MV-4-11 (cell line): ENCODE measurements around the gene CGAS.
"Not testable (repeated sequence)": the region's sequence is repeated elsewhere in the genome, so short reads cannot be mapped to it uniquely, and the experiment has no call there.

Source experiments
- DNase-seq: peaks from one replicate; lab custom pipeline; 2025; lab: John Stamatoyannopoulos, UW

CGAS gene

GRCh38 chr6:73394577-73395354 lies 57.3 kb downstream of the CGAS start, which contains the start of gene DDX43:
Gene DDX43 (plus strand): TSS chr6:73394828. CDS start chr6:73394906, 78 bp downstream.
- DNase-seq, result peak; percentile 31

GRCh38 chr6:73393278-73393677 lies 58.8 kb downstream of the CGAS start:
- DNase-seq, result no peak

GRCh38 chr6:73392188-73392587 lies 59.9 kb downstream of the CGAS start:
- DNase-seq, result not testable (repeated sequence)

- DNase-seq, result no peak
Observed at GRCh38 chr6:73391675-73392074, 60.4 kb downstream of the CGAS start.

- DNase-seq, result no peak
Observed at GRCh38 chr6:73389854-73390253, 62.2 kb downstream of the CGAS start.

GRCh38 chr6:73388800-73389512 lies 63.1 kb downstream of the CGAS start:
- DNase-seq, result peak; percentile 60

GRCh38 chr6:73388433-73388799 lies 63.7 kb downstream of the CGAS start:
- DNase-seq, result no peak

GRCh38 chr6:73382462-73383113 lies 69.5 kb downstream of the CGAS start:
- no peak for DNase-seq

- not testable (repeated sequence) for DNase-seq
Observed at GRCh38 chr6:73381531-73381930, 70.6 kb downstream of the CGAS start.

GRCh38 chr6:73377225-73377624 lies 74.9 kb downstream of the CGAS start:
- no peak for DNase-seq

GRCh38 chr6:73375216-73375615 lies 76.9 kb downstream of the CGAS start:
- DNase-seq, result no peak
